NB4 (cell line): ENCODE results near the gene HILPDA.

Experiments
- CTCF ChIP-seq: IDR thresholded peaks from one replicate; pipeline ENCODE4 v1.5.1; 2012; ENCODE audit warnings: low read depth, low read length
- MYC ChIP-seq: IDR thresholded peaks from 2 replicates; pipeline ENCODE4 v1.6.1; 2011; ENCODE audit warnings: low read depth, low read length
- POLR2A ChIP-seq: IDR thresholded peaks from 2 replicates; pipeline ENCODE4 v1.6.1; 2011; ENCODE audit warnings: mild to moderate bottlenecking; ENCODE audit not compliant: insufficient read length; ENCODE audit errors: extremely low read depth

- TF ChIP-seq CTCF (no peak), POLR2A (no peak), MYC (no peak)
These were observed 612 bp downstream of the HILPDA start for GRCh38 chr7:128456255-128456725.
